Measurements from ENCODE around the gene TXNL4A.
A peak's percentile ranks its signal among the peaks of the same experiment; 100 is the strongest.

TXNL4A gene

GRCh38 chr18:79926306-79926705, 62.1 kb downstream of the TXNL4A start:
- TF ChIP-seq CTCF (IDR thresholded peaks at IDR 0.05; ENCODE audit: low read depth, low read length) = no peak
- H3K27ac ChIP-seq = peak overlapping the region; percentile 89
- H3K36me3 ChIP-seq = peaks cover 49% of the 10 kb centered on the region
- H3K4me3 ChIP-seq (ENCODE audit: low read depth, low read length) = no peak overlapping the region
- H3K27me3 ChIP-seq (ENCODE audit: insufficient read depth, low read depth, severe bottlenecking) = no peaks in the 10 kb centered on the region
- H3K9me3 ChIP-seq (ENCODE audit: severe bottlenecking) = peaks cover 10% of the 10 kb centered on the region
- DNase-seq = peak; percentile 18

DNA sequence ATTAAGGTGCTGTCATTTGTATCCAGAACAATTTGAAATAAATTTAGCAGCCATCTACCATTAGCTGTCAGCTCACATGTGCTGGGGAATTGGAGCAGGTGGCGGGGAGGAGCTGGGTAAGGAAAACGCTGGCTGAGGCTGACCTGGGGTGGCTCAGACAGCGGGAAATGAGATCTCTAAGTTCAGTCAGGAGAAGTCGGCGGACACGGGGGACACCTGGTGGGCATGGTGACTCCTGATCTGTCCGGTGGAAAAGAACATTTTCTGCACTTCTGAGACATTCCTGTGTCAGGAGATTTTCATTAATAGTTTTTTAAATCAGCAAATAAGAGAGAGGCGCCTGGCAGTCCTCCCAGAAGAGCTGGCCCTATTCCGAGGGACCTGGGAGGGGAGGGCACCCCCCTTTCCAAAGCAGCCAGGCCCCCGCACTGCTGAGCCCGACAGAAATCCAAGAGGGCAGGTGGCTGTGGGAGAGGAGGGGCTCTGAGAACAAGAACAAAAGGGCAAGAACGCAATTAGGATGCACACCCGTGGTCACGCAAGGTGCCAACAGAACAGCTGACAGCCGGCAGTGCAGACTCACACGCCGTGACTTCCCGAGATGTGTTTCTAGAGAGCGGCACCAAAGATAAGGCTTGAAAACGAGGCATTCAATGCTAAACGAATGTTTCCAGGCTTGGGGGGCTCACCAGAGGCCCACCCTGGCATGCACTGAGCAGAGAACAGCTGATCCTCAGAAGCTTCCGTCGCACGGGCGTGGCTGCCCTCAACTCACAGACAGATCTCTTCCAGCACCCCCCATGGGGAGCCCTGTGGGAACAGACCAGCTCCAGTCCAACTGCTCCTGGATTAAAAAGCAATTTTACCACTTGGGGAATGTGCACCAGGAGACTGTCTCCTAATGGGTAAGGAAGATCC, 63.3 kb downstream of the TXNL4A start:
- peaks cover 43% of the 10 kb centered on the region for H3K36me3 ChIP-seq
- peak overlapping the region; percentile 78 for H3K27ac ChIP-seq
- DNase-seq = peak; percentile 96
- H3K4me3 ChIP-seq (ENCODE audit: low read depth, low read length) = peak overlapping the region; percentile 8
- TF ChIP-seq CTCF (IDR thresholded peaks at IDR 0.05; ENCODE audit: low read depth, low read length) = peak; percentile 74
- peaks cover 5% of the 10 kb centered on the region for H3K9me3 ChIP-seq (ENCODE audit: severe bottlenecking)
- no peaks in the 10 kb centered on the region for H3K27me3 ChIP-seq (ENCODE audit: insufficient read depth, low read depth, severe bottlenecking)

GRCh38 chr18:79923896-79924585, 64.3 kb downstream of the TXNL4A start:
- H3K27me3 ChIP-seq (ENCODE audit: insufficient read depth, low read depth, severe bottlenecking) = no peaks in the 10 kb centered on the region
- peaks cover 35% of the 10 kb centered on the region for H3K36me3 ChIP-seq
- no peak overlapping the region for H3K4me3 ChIP-seq (ENCODE audit: low read depth, low read length)
- DNase-seq = peak; percentile 15
- TF ChIP-seq CTCF (IDR thresholded peaks at IDR 0.05; ENCODE audit: low read depth, low read length) = no peak
- peak overlapping the region; percentile 78 for H3K27ac ChIP-seq
- no peaks in the 10 kb centered on the region for H3K9me3 ChIP-seq (ENCODE audit: severe bottlenecking)

- Histone ChIP-seq H3K36me3 (peaks cover 37% of the 10 kb centered on the region), H3K9me3 (ENCODE audit: severe bottlenecking) (no peaks in the 10 kb centered on the region), H3K27ac (no peak overlapping the region), H3K27me3 (ENCODE audit: insufficient read depth, low read depth, severe bottlenecking) (no peaks in the 10 kb centered on the region), H3K4me3 (ENCODE audit: low read depth, low read length) (no peak overlapping the region)
- DNase-seq = peak; percentile 10
- TF ChIP-seq CTCF (IDR thresholded peaks at IDR 0.05; ENCODE audit: low read depth, low read length) = no peak
Observed at GRCh38 chr18:79922971-79923411, 65.4 kb downstream of the TXNL4A start.

DNA sequence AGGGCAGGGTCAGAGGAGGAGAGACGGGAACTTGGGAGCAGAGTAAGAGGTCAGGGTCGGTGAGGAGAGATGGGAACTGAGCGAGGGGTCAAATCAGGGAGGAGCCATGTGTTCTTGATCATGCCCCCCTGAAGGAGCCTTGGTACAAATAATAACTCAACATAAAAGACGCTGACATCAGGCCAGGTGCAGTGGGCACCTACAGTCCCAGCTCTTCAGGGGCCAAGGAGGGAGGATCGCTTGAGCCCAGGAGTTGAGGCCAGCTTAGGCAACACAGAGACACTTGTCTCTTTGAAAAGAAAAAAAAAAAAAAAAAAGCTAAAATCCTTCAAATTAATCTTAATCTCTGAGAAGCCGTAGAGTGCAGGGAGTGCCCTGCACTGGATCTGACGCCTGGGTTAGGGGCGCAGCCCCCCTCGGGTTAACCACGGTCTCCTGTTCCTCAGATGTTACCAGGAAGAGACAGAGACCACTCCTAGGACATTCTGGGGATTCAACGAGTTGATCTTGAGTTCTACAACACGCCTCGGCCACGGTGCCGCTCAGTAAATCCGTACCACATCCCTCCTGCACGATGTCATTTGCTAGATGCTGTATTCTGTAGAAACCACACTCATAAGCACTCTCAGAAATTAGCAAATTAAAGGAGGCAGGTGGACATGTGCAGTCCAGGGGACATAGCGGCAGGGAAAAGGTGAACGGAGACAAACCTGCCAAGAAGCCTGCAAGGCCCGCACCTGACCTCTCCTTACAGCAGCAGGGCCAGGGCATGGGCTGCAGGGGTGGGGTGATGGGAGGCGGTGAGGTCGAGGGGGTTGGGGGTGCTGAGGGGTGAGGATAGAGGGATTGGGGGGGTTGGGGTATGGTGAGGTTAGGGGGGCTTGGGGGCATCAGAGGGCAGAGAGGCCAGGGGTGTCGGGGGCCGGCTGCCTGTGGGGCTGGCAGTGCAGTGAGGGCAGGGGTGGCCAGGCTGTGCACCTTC, 66.1 kb downstream of the TXNL4A start:
- no peaks in the 10 kb centered on the region for H3K27me3 ChIP-seq (ENCODE audit: insufficient read depth, low read depth, severe bottlenecking)
- peaks cover under 1% of the 10 kb centered on the region for H3K9me3 ChIP-seq (ENCODE audit: severe bottlenecking)
- peaks cover 44% of the 10 kb centered on the region for H3K36me3 ChIP-seq
- TF ChIP-seq CTCF (IDR thresholded peaks at IDR 0.05; ENCODE audit: low read depth, low read length) = no peak
- H3K27ac ChIP-seq = no peak overlapping the region
- DNase-seq = peak; percentile 5
- no peak overlapping the region for H3K4me3 ChIP-seq (ENCODE audit: low read depth, low read length)
